ENCODE data around the gene ZNF337.
"Not testable (repeated sequence)": the region's sequence is repeated elsewhere in the genome, so short reads cannot be mapped to it uniquely, and the experiment has no call there.

DNA sequence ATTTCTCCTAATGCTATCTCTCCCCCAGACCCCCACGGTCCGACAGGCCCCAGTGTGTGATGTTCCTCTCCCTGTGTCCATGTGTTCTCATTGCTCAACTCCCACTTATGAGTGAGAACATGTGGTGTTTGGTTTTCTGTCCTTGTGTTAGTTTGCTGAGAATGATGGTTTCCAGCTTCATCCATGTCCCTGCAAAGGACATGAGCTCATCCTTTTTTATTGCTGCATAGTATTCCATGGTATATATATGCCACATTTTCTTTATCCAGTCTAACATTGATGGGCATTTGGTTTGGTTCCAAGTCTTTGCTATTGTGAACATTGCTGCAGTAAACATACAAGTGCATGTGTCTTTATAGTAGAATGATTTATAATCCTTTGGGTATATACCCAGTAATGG, 4.2 kb upstream of the ZNF337 start:
- TF ChIP-seq MXI1 (IDR thresholded peaks at IDR 0.05; ENCODE audit: borderline replicate concordance, low read depth, low read length); SMC3 (IDR thresholded peaks at IDR 0.05; ENCODE audit: low read length): not testable (repeated sequence)
